HG03571 (cell line): ENCODE results near the gene NIN.

ENCODE experiments used
- ATAC-seq: cut with Tn5 transposase; IDR thresholded peaks from one replicate; pipeline ENCODE4 v1.9.1; 2021; ENCODE audit not compliant: unreplicated experiment

Gene NIN

GRCh38 chr14:50830932-50831725 lies at the start of gene NIN:
NIN (minus strand) TSS chr14:50831162; CDS start chr14:50822056, 9,106 bp downstream.
- peak; percentile 69 for ATAC-seq

DNA sequence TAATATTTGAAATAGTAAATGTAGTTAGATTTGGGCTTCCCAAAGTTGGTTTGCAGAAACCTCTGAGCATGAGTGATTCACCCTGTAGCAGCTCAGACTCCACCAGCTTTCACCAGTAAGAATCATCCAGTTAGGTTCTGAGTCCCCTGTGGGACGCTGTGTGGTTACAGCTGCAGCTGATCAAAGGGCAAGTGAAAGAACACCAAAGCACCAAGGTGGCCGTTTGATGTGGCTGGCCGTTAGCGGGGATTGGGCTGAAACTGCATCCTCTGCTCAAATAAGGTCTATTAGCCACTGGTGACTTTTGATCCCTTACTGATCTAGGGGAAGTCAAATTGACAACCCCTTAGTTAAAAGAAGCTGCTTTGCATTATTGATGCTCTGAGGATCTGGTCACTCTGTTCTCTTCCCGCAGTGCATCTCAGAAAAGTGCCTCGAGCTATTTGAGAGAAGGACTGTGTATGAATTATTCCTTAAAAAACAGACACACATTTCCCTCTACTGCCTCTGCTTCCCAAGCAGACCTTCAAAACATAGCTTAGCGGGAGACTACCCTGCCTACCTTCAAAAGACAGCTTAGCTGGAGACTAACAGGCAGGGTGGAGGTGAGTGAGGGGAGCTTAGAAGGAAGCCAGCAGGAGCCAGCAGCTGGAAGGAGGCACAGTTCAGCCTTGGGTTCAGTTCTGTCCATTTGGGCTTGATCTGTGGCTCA lies 44.6 kb upstream of the NIN start:
- ATAC-seq: peak; percentile 88

- no peak for ATAC-seq
These were observed 43.8 kb upstream of the NIN start for GRCh38 chr14:50874757-50875156.

DNA sequence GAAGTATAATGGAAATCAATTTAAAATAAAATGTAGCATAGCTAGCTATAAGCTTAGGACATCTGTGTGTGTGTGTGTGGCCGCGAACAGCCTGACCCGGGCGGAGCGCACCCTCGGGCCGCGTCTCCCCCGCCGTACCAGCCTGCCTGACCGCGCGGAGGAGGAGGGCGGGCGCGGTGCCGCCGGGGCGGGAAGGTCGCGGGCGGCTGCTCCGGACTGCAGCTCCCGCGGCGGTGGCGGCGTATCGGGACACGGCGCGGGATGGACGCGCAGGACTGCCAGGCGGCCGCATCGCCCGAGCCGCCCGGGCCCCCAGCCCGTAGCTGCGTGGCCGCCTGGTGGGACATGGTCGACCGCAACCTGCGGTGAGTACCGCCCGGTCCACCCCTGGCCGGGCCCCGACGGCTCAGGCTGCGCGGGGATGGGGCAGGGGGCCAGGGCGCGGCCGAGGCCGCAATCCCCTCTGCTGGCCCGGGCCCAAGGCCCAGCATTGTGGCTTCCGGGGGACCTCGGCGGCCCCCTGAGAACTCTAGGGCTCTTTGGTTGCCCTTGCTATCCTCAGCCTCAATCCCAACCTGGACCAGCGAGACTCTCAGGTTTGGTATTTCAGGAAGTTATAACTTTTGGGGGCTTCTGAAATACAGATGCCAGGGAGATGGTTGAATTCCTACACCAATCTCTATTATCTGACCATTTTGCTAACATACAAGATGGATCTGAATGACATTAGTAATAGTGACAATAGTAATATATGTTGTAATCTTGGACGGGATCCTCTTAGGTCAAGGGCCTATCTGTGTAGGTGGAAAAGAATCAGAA lies 41.2 kb upstream of the NIN start, which contains the start of gene ABHD12B:
Gene ABHD12B (plus strand): TSS at position 140 of the 819 bp plus-strand sequence. CDS start 122 bp downstream, at position 262.
- ATAC-seq: no peak

- ATAC-seq: no peak
These were observed 40.3 kb upstream of the NIN start for GRCh38 chr14:50871228-50871627.

DNA sequence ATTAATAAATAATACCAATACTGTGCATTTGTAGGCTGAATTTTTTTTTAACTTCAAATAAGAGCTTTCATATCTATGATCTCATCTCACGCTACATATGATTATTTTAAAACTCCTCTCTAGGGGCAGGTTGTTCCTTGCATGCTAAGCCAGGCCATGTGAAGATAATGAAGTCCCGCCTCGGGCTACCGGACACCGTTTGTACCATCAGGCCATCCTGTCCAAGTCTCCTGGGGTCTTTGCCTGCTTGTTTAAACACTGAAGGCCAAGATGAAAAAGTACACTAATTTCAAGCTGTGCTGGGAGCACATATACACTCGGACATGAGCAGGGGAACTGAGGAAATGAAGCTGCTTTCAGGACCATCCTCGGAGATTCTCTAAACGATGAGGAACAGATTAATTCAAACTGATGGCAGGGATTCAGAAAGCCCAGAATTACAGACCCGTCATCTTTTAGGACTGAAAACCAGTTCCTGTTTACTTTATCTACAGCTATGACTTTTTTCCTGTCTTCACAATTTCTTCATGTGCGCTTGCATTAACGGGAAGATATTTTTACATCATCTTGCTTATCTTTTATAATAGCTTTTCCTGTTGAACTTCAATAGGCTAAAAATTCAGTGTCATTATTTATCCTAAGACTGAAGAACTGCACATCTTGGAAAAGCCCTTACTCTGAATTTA lies 34.6 kb upstream of the NIN start:
- no peak for ATAC-seq

DNA sequence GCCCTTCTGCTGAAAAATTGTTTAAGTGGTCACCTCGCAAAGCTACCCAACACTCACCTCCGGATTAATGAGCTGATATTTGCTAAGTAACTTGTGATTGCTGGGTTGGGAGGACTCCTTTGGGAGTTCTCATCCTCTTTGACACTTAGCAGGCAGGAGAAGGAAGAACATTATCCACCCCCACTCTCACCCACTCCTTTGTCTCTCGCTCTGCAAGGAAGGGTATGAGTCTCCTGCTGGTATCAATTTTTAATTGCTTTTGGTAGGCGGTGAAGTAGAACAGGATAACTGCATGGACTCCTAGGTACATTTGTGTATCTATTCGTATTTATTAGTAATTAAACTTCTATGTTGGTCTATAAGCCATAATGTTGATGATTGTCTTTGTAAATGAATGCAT lies 34.0 kb upstream of the NIN start:
- no peak for ATAC-seq

DNA sequence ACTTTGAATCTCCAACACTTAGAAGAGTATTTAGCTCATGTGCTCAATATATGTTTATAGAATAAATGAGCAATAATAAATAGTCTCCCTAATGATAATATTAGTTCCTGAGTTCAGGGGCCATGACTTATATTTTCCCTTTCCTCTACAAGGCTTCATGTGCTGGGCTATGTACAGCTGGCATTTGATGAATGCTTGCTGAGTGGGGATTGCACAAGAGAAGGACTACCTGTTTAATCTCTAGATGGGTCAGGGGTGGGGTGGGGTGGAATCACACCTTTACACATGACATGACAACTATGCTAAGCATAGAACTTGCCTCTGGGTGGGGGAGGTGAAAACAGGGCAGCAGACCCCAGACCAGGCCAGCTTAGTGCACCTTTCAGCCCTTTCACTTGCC lies 33.3 kb upstream of the NIN start:
- ATAC-seq: no peak

DNA sequence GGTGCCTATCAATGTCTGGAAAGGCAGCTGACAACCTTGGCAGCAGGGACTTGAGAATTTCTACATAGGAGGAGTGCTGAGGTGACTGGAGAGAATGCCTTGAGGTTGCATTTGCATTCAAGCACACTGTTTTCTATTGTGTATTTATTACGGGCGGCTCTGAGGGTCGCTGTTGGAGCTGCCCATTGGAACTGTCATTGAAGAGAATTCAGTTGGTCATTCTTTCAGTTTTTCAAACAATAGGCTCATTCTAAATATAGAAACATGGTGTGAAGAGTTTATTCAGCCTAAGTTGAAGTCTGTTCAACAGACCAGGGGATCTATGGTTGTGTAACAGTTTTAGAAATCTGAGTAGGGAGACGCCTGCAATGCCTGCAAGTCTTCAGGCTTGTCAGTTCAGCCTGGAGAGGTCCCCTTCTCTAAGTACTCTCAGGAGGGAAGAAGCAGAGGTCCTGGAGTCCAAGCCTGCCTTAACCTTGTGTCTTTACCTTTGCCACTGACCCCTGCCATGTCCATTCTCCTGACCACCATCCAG lies 31.1 kb upstream of the NIN start:
- ATAC-seq: no peak

GRCh38 chr14:50860478-50861086 lies 29.6 kb upstream of the NIN start:
- peak; percentile 52 for ATAC-seq

DNA sequence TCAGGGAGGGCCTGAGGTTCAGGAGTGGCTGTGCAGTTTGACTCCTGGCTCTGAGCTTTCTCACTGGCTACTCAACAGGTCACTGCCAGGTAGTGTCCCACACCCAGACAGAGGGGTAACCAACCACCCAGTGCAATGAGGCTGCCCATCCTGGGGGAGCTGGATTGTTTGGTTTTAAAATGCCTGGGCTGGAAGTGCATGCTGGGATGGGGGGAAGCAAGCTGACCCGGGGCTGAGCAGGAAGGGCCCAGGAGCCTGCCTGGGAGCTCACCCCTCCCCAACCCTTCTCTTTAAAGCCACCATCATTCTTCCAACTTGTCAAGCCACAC lies 28.3 kb upstream of the NIN start:
- no peak for ATAC-seq

DNA sequence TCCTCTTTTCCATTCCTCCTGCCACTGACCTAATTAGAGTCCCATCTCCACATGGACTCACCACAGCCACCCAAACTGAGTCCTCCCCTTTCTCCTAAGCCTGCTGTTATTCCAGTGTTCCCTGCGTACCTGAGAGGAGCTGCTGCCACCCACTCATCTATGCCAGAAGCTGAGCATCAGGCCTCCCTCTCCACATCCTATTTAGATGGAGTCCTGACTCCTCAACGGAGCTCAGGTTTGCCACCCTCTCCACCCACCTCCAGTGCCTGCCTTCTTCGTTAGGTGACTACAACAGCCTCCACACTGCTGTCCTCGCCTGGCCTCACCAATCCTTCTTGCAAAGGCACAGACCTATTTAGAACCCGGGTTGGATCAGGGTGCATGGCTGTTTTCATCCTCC lies 25.7 kb upstream of the NIN start:
- ATAC-seq: no peak

DNA sequence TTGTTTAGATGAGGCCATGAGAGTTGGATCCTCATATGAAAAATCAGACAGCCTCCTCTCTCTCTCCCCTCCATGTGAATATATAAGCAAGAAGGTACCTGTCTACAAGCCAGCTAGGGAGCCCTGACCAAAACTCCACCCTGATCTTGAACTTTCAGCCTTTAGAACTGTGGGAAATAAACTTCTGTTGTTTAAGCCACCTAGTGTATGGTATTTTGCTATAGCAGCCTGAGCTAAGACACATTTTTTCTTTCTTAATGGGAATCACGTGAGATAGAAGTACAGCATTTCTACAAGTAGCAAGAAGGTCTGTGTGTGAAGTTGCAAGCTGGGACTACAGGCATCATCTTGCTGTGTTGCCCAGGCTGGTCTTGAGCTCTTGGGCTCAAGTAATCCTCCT lies 24.6 kb upstream of the NIN start:
- ATAC-seq: no peak

DNA sequence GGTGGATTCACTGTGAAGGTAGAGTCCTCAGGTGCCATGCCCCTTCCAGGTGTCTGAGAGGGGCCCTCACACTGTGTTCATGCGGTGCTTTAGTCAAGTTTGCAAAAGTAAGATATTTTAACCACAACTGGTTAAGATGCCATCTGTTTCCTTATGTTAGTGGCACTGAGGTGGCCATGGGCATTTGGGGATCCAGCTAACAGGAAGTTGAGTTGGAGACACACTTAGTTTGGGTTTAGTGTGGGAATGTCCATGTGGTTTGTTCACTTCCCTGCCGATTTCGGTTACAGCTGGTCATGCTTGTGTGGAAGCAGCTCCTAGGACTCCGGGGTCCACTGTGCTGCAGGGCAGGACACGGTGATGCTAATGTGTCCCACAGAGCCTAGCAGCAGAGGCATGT lies 23.6 kb upstream of the NIN start:
- no peak for ATAC-seq

DNA sequence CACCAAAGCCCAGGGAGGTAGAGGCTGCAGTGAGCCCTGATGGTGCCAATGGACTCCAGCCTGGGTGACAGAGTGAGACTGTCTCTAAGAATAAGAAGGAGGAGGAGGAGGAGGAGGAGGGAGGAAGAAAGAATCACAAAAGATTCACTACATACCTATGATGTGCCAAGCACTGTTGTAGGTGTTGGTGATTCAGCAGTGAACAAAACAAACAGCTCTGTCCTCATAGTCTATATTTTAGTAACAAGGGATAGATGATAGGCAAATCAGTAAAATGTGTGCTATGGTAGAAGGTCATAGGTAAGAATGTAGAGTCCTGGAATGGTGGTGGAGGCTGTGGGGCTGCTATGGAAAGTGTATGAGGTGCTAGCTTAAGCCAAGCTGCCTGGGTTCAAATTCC lies 22.9 kb upstream of the NIN start:
- ATAC-seq: no peak

- no peak for ATAC-seq
These were observed 15.4 kb upstream of the NIN start for GRCh38 chr14:50846226-50846880.

GRCh38 chr14:50845166-50845565 lies 14.2 kb upstream of the NIN start:
- no peak for ATAC-seq

DNA sequence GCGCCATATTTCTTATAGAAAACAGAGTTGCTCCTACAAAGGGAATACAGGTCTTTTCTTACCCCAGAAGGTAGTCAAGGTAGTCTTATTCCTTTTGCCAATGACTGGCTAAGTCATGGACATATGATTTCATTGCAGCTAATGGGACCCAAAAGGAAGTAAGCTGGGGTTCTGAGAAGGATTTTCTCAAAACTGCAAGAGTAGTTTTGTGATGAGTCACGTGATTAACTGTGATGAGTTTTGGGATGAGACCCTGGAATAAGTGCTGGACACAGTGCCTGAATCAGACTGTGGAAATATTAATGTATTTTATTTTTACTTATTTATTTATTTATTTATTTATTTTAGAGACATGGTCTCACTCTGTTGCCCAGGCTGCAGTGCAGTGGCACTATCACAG lies 13.4 kb upstream of the NIN start:
- ATAC-seq: no peak

DNA sequence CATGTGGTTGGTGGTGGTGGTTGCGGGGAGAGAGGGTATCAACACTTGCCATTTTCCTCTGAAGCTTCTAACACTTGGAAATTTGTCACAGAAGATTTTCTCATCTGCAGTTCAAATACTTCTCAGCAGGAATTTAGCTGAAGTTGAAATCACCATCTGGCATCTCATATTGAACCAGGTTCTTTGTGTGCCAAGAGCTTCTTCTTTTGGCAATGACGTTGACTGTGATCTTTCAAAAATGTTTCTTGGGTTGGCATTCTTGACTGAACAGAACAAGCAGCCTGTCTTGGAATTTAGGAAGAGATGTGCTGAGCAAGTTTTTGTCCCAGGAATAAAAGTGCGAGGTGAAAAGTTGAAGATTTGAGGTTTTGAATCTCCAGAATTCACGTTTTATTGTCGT lies 8.7 kb upstream of the NIN start:
- ATAC-seq: no peak

GRCh38 chr14:50839048-50839447 lies 8.1 kb upstream of the NIN start:
- no peak for ATAC-seq
